Glutamatergic neuron (in vitro differentiated cells): ENCODE results near the gene PHKG2. TPM values are rescaled to one million over a fixed set of nuclear protein-coding genes. Genes with fewer than 3 reads are reported as not detected.

Source experiments
- DNase-seq: peaks from one replicate; pipeline ENCODE4 v3.0.0; 2022
- H3K27ac Mint-ChIP-seq: one replicate; pipeline ENCODE4 v1.8.0; 2020; ENCODE audit warnings: mild to moderate bottlenecking, mixed read lengths, inconsistent platforms; ENCODE audit not compliant: unreplicated experiment
- H3K27me3 Mint-ChIP-seq: one replicate; pipeline ENCODE4 v1.8.0; 2020; ENCODE audit warnings: mild to moderate bottlenecking, moderate library complexity, mixed read lengths, inconsistent platforms; ENCODE audit not compliant: unreplicated experiment
- H3K36me3 Mint-ChIP-seq: one replicate; pipeline ENCODE4 v1.8.0; 2020; ENCODE audit warnings: mild to moderate bottlenecking, mixed read lengths, inconsistent platforms; ENCODE audit not compliant: unreplicated experiment
- H3K4me1 Mint-ChIP-seq: one replicate; pipeline ENCODE4 v1.8.0; 2020; ENCODE audit warnings: mild to moderate bottlenecking, low read depth, mixed read lengths, inconsistent platforms; ENCODE audit not compliant: unreplicated experiment
- H3K4me3 Mint-ChIP-seq: one replicate; pipeline ENCODE4 v1.8.0; 2020; ENCODE audit warnings: mild to moderate bottlenecking, mixed read lengths, inconsistent platforms; ENCODE audit not compliant: unreplicated experiment
- H3K9me3 Mint-ChIP-seq: one replicate; pipeline ENCODE4 v1.8.0; 2020; ENCODE audit warnings: mild to moderate bottlenecking, moderate library complexity, mixed read lengths, inconsistent platforms; ENCODE audit not compliant: unreplicated experiment
- CTCF ChIP-seq: fragments of 200-600 bp; sonication (generic); IDR thresholded peaks from one replicate; pipeline ENCODE4 v1.5.0; 2021; ENCODE audit not compliant: partially characterized antibody, unreplicated experiment
- long read RNA-seq: library from polyadenylated mRNA; unstranded; transcript quantifications from one replicate; pipeline ENCODE4 v2.0.0, GENCODE V29; 2020; ENCODE audit not compliant: unreplicated experiment
- total RNA-seq: library from RNA; stranded (reverse); fragmentation: NEBNext Ultra II Directional; extraction: Animal tissue kit (Norgen Biotek cat#: 25700); gene quantifications from one replicate; pipeline ENCODE4 v1.2.1, GENCODE V29; 2021; ENCODE audit not compliant: unreplicated experiment

PHKG2 gene
- total RNA-seq, result 32.6 TPM
- long read RNA-seq, full-length matches to known transcripts, result 17 of 27 reads
- long read RNA-seq, partial matches to known transcripts, result 1 of 27 reads
- long read RNA-seq, other reads (novel, unspliced or antisense), result 9 of 27 reads

DNA sequence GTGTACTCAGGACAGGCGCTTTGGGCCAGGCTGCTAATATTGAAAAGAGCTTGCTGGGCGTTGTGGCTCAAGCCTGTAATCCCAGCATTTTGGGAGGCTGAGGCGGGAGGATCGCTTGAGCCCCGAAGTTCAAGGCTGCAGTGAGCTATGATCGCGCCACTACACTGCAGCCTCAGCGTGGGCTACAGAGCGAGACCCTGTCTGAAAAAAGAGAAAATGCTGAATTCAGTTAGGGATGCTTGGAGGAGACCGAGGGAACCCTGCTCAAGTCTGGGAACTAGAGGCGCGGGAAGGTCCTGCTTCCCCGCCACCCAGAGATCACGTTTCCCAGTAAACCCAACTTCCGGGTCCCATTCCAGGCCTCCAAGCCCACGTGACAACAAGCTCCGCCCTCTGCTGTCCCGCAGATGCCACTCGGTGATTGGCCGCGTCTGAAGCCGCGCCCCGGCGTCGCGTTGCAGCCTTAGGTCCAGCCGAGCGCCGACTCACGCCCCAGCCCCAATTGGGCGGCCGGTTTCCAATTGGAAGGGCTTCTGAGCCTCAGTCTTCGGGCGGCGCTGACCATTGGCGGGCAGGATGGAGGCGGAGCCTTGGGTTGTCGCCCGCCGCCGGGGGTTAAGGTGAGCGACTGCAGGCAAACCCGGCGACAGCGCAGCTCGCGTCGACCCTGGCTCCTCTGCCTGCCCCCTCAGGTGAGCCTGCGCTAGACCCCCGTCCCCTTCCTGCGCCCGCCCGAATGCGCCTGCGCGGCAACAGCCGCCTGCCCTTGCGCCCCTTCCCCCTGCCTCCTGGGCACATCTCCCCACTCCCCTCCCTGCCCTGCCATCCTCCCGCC, at the start of gene PHKG2:
Gene PHKG2, plus strand, starts transcription at position 627 of the 835 bp plus-strand sequence. CDS start 396 bp downstream, outside the sequence.
- peak within 1 kb of the TSS; percentile 96 for H3K4me3 Mint-ChIP-seq
- peaks cover 4% of the 10 kb centered on the region for H3K4me1 Mint-ChIP-seq
- DNase-seq, result peak; percentile 99
- TF ChIP-seq CTCF, result no peak
- H3K27me3 Mint-ChIP-seq, result peaks cover 9% of the 10 kb centered on the region
- peak within 1 kb of the TSS; percentile 74 for H3K27ac Mint-ChIP-seq
- peaks cover 12% of the 10 kb centered on the region for H3K9me3 Mint-ChIP-seq
- peaks cover 4% of the 10 kb centered on the region for H3K36me3 Mint-ChIP-seq

DNA sequence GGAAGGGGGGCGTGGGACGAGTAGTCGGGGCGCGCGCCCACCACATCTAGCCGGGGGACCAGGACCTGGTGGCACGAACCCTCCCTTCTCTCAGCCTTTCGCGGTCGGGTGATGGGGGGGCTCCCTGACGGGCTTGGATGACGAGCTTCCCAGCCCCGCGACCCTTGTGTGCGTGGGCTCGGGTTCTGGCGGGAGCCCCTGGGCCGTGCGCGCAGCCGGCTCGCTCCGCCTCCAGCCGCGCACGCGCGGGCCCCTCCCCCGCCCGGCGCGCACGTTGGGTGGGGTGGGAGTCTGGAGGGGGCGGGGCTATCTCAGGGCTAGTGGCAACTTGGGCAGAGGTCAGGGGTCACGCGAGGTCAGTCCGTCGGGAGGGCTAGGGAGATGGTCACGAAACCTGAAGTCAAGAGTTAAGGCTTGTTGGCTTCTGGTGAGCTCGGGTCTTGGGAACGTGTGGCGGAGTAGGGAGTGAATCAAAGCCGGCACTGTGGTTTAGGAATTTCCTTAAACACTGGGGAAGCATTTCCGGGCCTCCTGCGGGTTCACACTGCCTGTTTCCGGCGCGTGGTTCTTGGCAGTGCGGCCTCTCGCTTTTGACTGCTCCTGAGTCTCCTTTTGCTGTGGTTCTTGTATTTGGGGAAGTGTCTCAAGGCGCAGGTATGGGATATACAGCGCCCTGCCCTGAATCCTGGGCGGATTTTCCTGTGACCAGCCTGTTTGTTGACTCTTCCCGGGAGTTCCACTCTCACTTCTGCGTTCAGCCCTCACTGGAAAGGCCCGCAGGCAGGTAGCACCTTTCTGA, 49.2 kb upstream of the PHKG2 start, which contains the start of gene SRCAP:
Gene SRCAP, plus strand, starts transcription at position 356 of the 799 bp plus-strand sequence. CDS start 1,654 bp downstream, outside the sequence.
- H3K27ac Mint-ChIP-seq, result peak within 1 kb of the TSS; percentile 98

GRCh38 chr16:30699615-30700099, 48.6 kb upstream of the PHKG2 start:
- H3K27me3 Mint-ChIP-seq, result peaks cover 13% of the 10 kb centered on the region
- TF ChIP-seq CTCF, result no peak
- peak overlapping the region; percentile 99 for H3K4me3 Mint-ChIP-seq
- peak overlapping the region; percentile 88 for H3K27ac Mint-ChIP-seq
- peaks cover 6% of the 10 kb centered on the region for H3K4me1 Mint-ChIP-seq
- peaks cover 11% of the 10 kb centered on the region for H3K9me3 Mint-ChIP-seq
- no peak for DNase-seq
- no peaks in the 10 kb centered on the region for H3K36me3 Mint-ChIP-seq

More for the DNA sequence above, 49.2 kb upstream of the PHKG2 start, which contains the start of gene SRCAP:
- DNase-seq, result peak; percentile 86
- H3K27me3 Mint-ChIP-seq, result peaks cover 13% of the 10 kb centered on the region
- H3K9me3 Mint-ChIP-seq, result peaks cover 11% of the 10 kb centered on the region
- peak within 1 kb of the TSS; percentile 99 for H3K4me3 Mint-ChIP-seq
- H3K36me3 Mint-ChIP-seq, result no peaks in the 10 kb centered on the region
- peaks cover 6% of the 10 kb centered on the region for H3K4me1 Mint-ChIP-seq
- no peak for TF ChIP-seq CTCF

GRCh38 chr16:30700491-30700890, 47.7 kb upstream of the PHKG2 start:
- H3K4me3 Mint-ChIP-seq, result no peak overlapping the region
- H3K27ac Mint-ChIP-seq, result peak overlapping the region; percentile 28
- no peaks in the 10 kb centered on the region for H3K36me3 Mint-ChIP-seq
- TF ChIP-seq CTCF, result no peak
- DNase-seq, result no peak
- H3K9me3 Mint-ChIP-seq, result peaks cover 11% of the 10 kb centered on the region
- H3K27me3 Mint-ChIP-seq, result peaks cover 12% of the 10 kb centered on the region
- H3K4me1 Mint-ChIP-seq, result peaks cover 6% of the 10 kb centered on the region
